ENCODE measurements around the gene OR14A16.

Gene OR14A16

GRCh38 chr1:247824023-247824422 lies at the start of gene OR14A16:
Gene OR14A16, minus strand, starts transcription at chr1:247824119. Its CDS starts 8,390 bp downstream, at chr1:247815729.
- DNase-seq, result no peak

GRCh38 chr1:247865416-247865815 lies 41.5 kb upstream of the OR14A16 start:
- DNase-seq, result no peak

- DNase-seq, result no peak
Observed at GRCh38 chr1:247864644-247865043, 40.7 kb upstream of the OR14A16 start.

- no peak for DNase-seq
Observed at GRCh38 chr1:247862756-247863155, 38.8 kb upstream of the OR14A16 start.

GRCh38 chr1:247857985-247858619 lies 34.2 kb upstream of the OR14A16 start:
- DNase-seq, result no peak

- no peak for DNase-seq
Observed at GRCh38 chr1:247857069-247857984, 33.4 kb upstream of the OR14A16 start, which contains the start of gene TRIM58. Gene TRIM58, plus strand, starts transcription at chr1:247857187. Its CDS starts 60 bp downstream, at chr1:247857247.

- DNase-seq, result no peak
Observed at GRCh38 chr1:247855911-247856310, 32.0 kb upstream of the OR14A16 start.

GRCh38 chr1:247854899-247855545 lies 31.1 kb upstream of the OR14A16 start:
- no peak for DNase-seq

- no peak for DNase-seq
Observed at GRCh38 chr1:247849616-247850015, 25.7 kb upstream of the OR14A16 start.

- DNase-seq, result no peak
Observed at GRCh38 chr1:247848346-247848745, 24.4 kb upstream of the OR14A16 start.

GRCh38 chr1:247845693-247846017 lies 21.7 kb upstream of the OR14A16 start:
- DNase-seq, result no peak

GRCh38 chr1:247845011-247845692 lies 21.2 kb upstream of the OR14A16 start:
- no peak for DNase-seq

GRCh38 chr1:247843411-247843810 lies 19.5 kb upstream of the OR14A16 start:
- no peak for DNase-seq

GRCh38 chr1:247841796-247842195 lies 17.9 kb upstream of the OR14A16 start, which contains the start of gene OR11L1:
Gene OR11L1, minus strand, starts transcription at chr1:247841896. Its CDS starts 0 bp downstream, at chr1:247841896.
- DNase-seq, result no peak

- DNase-seq, result no peak
Observed at GRCh38 chr1:247840818-247841217, 16.9 kb upstream of the OR14A16 start.

GRCh38 chr1:247833601-247834000 lies 9.7 kb upstream of the OR14A16 start:
- DNase-seq, result no peak

- DNase-seq, result no peak
Observed at GRCh38 chr1:247829656-247830055, 5.7 kb upstream of the OR14A16 start.

GRCh38 chr1:247825362-247825761 lies 1.4 kb upstream of the OR14A16 start:
- DNase-seq, result no peak

- no peak for DNase-seq
Observed at GRCh38 chr1:247822060-247822459, 1.9 kb downstream of the OR14A16 start.

- DNase-seq, result no peak
Observed at GRCh38 chr1:247812637-247813036, 11.3 kb downstream of the OR14A16 start.

- no peak for DNase-seq
Observed at GRCh38 chr1:247797518-247797917, 26.4 kb downstream of the OR14A16 start.

GRCh38 chr1:247769603-247770002 lies 54.3 kb downstream of the OR14A16 start:
- DNase-seq, result no peak
